Transverse colon (tissue), 4 donors: ENCODE data around the gene MCM3AP.
"Not testable (repeated sequence)": the region's sequence is repeated elsewhere in the genome, so short reads cannot be mapped to it uniquely, and the experiment has no call there.

Experiments
- EP300 ChIP-seq: sonication (generic); formaldehyde crosslinking; IDR thresholded peaks from one replicate; pipeline ENCODE4 v1.6.1; 2017; ENCODE audit warnings: antibody characterized with exemption, low read depth
- POLR2A ChIP-seq: fragments of 450-650 bp; IDR thresholded peaks from one replicate; pipeline ENCODE4 v1.6.1; 2016; ENCODE audit warnings: antibody characterized with exemption, mild to moderate bottlenecking, moderate library complexity
- POLR2AphosphoS5 ChIP-seq, 3 donors: sonication (generic); formaldehyde crosslinking; IDR thresholded peaks; one replicate each; pipeline ENCODE4 v1.6.1; 2016; ENCODE audit warnings: antibody characterized with exemption in 3 of 3
- TF ChIP-seq, protein P1 (sequence below), 5 experiments: fragments of 200-600 bp in 3 of 5; fragments of 450-650 bp in 2 of 5; sonication (generic) in 3 of 5; IDR thresholded peaks; 1 replicate in 2 of 5; 2 replicates in 3 of 5; pipeline ENCODE4 v1.5.1; 2016 to 2017; ENCODE audit warnings: antibody characterized with exemption in 5 of 5, inconsistent platforms in 3 of 5, mild to moderate bottlenecking in 2 of 5, moderate library complexity in 1 of 5

DNA sequence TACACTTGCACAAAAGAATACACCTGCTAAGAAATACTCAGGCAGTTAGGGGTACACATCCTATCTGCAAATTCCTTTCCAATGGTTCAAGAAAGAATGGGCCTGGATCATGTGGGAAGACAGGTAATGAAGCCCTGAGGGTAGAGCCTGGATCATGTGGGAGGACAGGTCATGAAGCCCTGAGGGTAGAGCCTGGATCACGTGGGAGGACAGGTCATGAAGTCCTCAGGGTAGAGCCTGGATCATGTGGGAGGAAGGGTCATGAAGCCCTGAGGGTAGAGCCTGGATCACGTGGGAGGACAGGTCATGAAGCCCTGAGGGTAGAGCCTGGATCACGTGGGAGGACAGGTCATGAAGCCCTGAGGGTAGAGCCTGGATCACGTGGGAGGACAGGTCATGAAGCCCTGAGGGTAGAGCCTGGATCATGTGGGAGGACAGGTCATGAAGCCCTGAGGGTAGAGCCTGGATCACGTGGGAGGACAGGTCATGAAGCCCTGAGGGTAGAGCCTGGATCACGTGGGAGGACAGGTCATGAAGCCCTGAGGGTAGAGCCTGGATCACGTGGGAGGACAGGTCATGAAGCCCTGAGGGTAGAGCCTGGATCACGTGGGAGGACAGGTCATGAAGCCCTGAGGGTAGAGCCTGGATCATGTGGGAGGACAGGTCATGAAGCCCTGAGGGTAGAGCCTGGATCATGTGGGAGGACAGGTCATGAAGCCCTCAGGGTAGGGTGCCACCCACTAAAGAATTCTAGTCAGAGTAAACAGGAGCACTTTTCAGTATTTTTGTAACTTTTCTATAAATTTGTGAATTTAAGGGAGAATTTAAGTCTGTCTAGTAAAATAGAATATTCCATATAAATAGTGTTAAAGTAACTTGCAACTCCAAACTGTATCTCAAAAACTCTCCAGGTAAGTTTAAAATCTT lies 84.3 kb downstream of the MCM3AP start:
- TF ChIP-seq, protein P1, sequence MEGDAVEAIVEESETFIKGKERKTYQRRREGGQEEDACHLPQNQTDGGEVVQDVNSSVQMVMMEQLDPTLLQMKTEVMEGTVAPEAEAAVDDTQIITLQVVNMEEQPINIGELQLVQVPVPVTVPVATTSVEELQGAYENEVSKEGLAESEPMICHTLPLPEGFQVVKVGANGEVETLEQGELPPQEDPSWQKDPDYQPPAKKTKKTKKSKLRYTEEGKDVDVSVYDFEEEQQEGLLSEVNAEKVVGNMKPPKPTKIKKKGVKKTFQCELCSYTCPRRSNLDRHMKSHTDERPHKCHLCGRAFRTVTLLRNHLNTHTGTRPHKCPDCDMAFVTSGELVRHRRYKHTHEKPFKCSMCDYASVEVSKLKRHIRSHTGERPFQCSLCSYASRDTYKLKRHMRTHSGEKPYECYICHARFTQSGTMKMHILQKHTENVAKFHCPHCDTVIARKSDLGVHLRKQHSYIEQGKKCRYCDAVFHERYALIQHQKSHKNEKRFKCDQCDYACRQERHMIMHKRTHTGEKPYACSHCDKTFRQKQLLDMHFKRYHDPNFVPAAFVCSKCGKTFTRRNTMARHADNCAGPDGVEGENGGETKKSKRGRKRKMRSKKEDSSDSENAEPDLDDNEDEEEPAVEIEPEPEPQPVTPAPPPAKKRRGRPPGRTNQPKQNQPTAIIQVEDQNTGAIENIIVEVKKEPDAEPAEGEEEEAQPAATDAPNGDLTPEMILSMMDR (IDR thresholded peaks at IDR 0.05) = not testable (repeated sequence)
- not testable (repeated sequence) for TF ChIP-seq POLR2AphosphoS5 (IDR thresholded peaks at IDR 0.05); POLR2A; EP300
